ENCODE data around the gene TSSK6. TPM values are rescaled to one million over a fixed set of nuclear protein-coding genes. Genes with fewer than 3 reads are reported as not detected.

Gene TSSK6
- polyA plus RNA-seq, 1 donor (not counting 4 experiments of a cell fraction or from before 2014, with no cell fraction given), result 0.47 TPM

- no peak overlapping the region for H2AFZ ChIP-seq (ENCODE audit: control insufficient read depth, low read length)
- no peaks in the 10 kb centered on the region for H3K27me3 ChIP-seq (ENCODE audit: control insufficient read depth, extremely low read depth, insufficient read depth, low read length)
- peaks cover 11% of the 10 kb centered on the region for H3K79me2 ChIP-seq (ENCODE audit: control insufficient read depth, insufficient read depth, low read length)
- H3K4me3 ChIP-seq (ENCODE audit: control insufficient read depth in 2 of 3, extremely low read depth in 1 of 3, insufficient read depth in 2 of 3, low read depth in 1 of 3, low read length in 3 of 3), result no peak overlapping the region
- H3K9me1 ChIP-seq (ENCODE audit: control insufficient read depth, extremely low read depth, insufficient read depth, low read length), result no peaks in the 10 kb centered on the region
- no peaks in the 10 kb centered on the region for H3K9me3 ChIP-seq (ENCODE audit: control insufficient read depth, low read depth, low read length)
- FAIRE-seq (no peak), DNase-seq (ENCODE audit: low read depth, low spot score) (no peak)
- dilution Hi-C loops (cut with MboI; ENCODE audit: extremely low pct_ligation_motif_present, low sequenced_read_pairs), result no loop called here
- H3K27ac ChIP-seq (ENCODE audit: control insufficient read depth, insufficient read depth, low read length), result no peak overlapping the region
- no peak overlapping the region for H3K4me2 ChIP-seq (ENCODE audit: control insufficient read depth, extremely low read depth, insufficient read depth, low read depth, low read length)
- no peaks in the 10 kb centered on the region for H4K20me1 ChIP-seq (ENCODE audit: control insufficient read depth, extremely low read depth, insufficient read depth, low read length)
- no peaks in the 10 kb centered on the region for H3K4me1 ChIP-seq (ENCODE audit: control insufficient read depth, extremely low read depth, insufficient read depth, low read length)
- TF ChIP-seq EZH2 (IDR thresholded peaks at IDR 0.05; ENCODE audit: low read length), result no peak
- TF ChIP-seq CTCF (optimal IDR thresholded peaks at IDR 0.05 in 1 of 3, IDR thresholded peaks at IDR 0.05 in 1 of 3, conservative IDR thresholded peaks at IDR 0.05 in 1 of 3; ENCODE audit: extremely low read depth in 1 of 3, insufficient read depth in 2 of 3, low read length in 3 of 3), result no peak
- no peak overlapping the region for H3K9ac ChIP-seq (ENCODE audit: control insufficient read depth, extremely low read depth, insufficient read depth, low read length)
- H3K36me3 ChIP-seq (ENCODE audit: control insufficient read depth in 2 of 2, extremely low read depth in 1 of 2, insufficient read depth in 2 of 2, low read length in 2 of 2), result peaks cover 0 to 19% of the 10 kb centered on the region in 2 experiments
Measured at GRCh38 chr19:19525611-19526380, 10.4 kb upstream of the TSSK6 start.

- Histone ChIP-seq H3K4me1 (ENCODE audit: control insufficient read depth, extremely low read depth, insufficient read depth, low read length) (no peaks in the 10 kb centered on the region), H2AFZ (ENCODE audit: control insufficient read depth, low read length) (no peak overlapping the region), H3K27me3 (ENCODE audit: control insufficient read depth, extremely low read depth, insufficient read depth, low read length) (no peaks in the 10 kb centered on the region), H3K9ac (ENCODE audit: control insufficient read depth, extremely low read depth, insufficient read depth, low read length) (no peak overlapping the region), H3K4me2 (ENCODE audit: control insufficient read depth, extremely low read depth, insufficient read depth, low read depth, low read length) (no peak overlapping the region), H3K27ac (ENCODE audit: control insufficient read depth, insufficient read depth, low read length) (no peak overlapping the region), H3K36me3 (ENCODE audit: control insufficient read depth in 2 of 2, extremely low read depth in 1 of 2, insufficient read depth in 2 of 2, low read length in 2 of 2) (peaks cover 7 to 26% of the 10 kb centered on the region in 2 experiments), H3K79me2 (ENCODE audit: control insufficient read depth, insufficient read depth, low read length) (peaks cover 25% of the 10 kb centered on the region), H3K9me1 (ENCODE audit: control insufficient read depth, extremely low read depth, insufficient read depth, low read length) (no peaks in the 10 kb centered on the region), H3K9me3 (ENCODE audit: control insufficient read depth, low read depth, low read length) (no peaks in the 10 kb centered on the region), H3K4me3 (ENCODE audit: control insufficient read depth in 2 of 3, extremely low read depth in 1 of 3, insufficient read depth in 2 of 3, low read depth in 1 of 3, low read length in 3 of 3) (no peak overlapping the region), H4K20me1 (ENCODE audit: control insufficient read depth, extremely low read depth, insufficient read depth, low read length) (no peaks in the 10 kb centered on the region)
- FAIRE-seq (no peak), DNase-seq (ENCODE audit: low read depth, low spot score) (no peak)
- TF ChIP-seq EZH2 (IDR thresholded peaks at IDR 0.05; ENCODE audit: low read length), result no peak
- TF ChIP-seq CTCF (optimal IDR thresholded peaks at IDR 0.05 in 1 of 3, IDR thresholded peaks at IDR 0.05 in 1 of 3, conservative IDR thresholded peaks at IDR 0.05 in 1 of 3; ENCODE audit: extremely low read depth in 1 of 3, insufficient read depth in 2 of 3, low read length in 3 of 3), result no peak
- dilution Hi-C loops (cut with MboI; ENCODE audit: extremely low pct_ligation_motif_present, low sequenced_read_pairs), result no loop called here
Measured at GRCh38 chr19:19524053-19524452, 8.7 kb upstream of the TSSK6 start.
